Liver (tissue), 9 donors: ENCODE data around the gene AFTPH. TPM values are rescaled to one million over a fixed set of nuclear protein-coding genes. Genes with fewer than 3 reads are reported as not detected.

Source experiments
- DNase-seq: peaks from one replicate; pipeline ENCODE4 v3.0.0-alpha.2; 2017; ENCODE audit warnings: low spot score
- H3K27ac ChIP-seq, 2 donors: one replicate each; pipeline ENCODE4 v1.7.0; 2013; ENCODE audit warnings: inconsistent platforms in 2 of 2, low read length in 2 of 2, control low read depth in 1 of 2, low read depth in 1 of 2, mild to moderate bottlenecking in 1 of 2
- H3K27me3 ChIP-seq, 4 donors: one replicate each; pipeline versions ENCODE4 v1.6.1 to v1.7.0; 2013; ENCODE audit warnings: low read length in 3 of 4, inconsistent platforms in 1 of 4, mild to moderate bottlenecking in 1 of 4, moderate library complexity in 1 of 4; ENCODE audit not compliant: control insufficient read depth in 4 of 4, insufficient read depth in 4 of 4
- H3K36me3 ChIP-seq, 4 donors: one replicate each; pipeline versions ENCODE4 v1.6.1 to v1.7.0; 2013; ENCODE audit warnings: low read length in 3 of 4, mild to moderate bottlenecking in 3 of 4, low read depth in 1 of 4, moderate library complexity in 1 of 4; ENCODE audit not compliant: control insufficient read depth in 4 of 4, insufficient read depth in 3 of 4
- H3K4me1 ChIP-seq, 4 donors: one replicate each; pipeline versions ENCODE4 v1.6.1 to v1.7.0; 2013; ENCODE audit warnings: low read length in 3 of 4, mild to moderate bottlenecking in 3 of 4, moderate library complexity in 1 of 4; ENCODE audit not compliant: control insufficient read depth in 4 of 4, insufficient read depth in 4 of 4
- H3K4me3 ChIP-seq, 3 donors: one replicate each; pipeline versions ENCODE4 v1.6.1 to v1.7.0; 2013; ENCODE audit warnings: low read length in 3 of 3, control low read depth in 1 of 3, low read depth in 1 of 3, mild to moderate bottlenecking in 1 of 3
- H3K9ac ChIP-seq, 2 donors: one replicate each; pipeline ENCODE4 v1.7.0; 2013; ENCODE audit warnings: low read length in 2 of 2, mild to moderate bottlenecking in 2 of 2, moderate library complexity in 2 of 2, control low read depth in 1 of 2, low read depth in 1 of 2
- H3K9me3 ChIP-seq, 4 donors: one replicate each; pipeline versions ENCODE4 v1.6.1 to v1.7.0; 2013; ENCODE audit warnings: low read length in 3 of 4; ENCODE audit not compliant: control insufficient read depth in 4 of 4
- EGR1 ChIP-seq, 2 donors: IDR thresholded peaks; 2 replicates each; pipeline ENCODE4 v1.6.1; 2016 to 2018; ENCODE audit warnings: antibody characterized with exemption in 2 of 2, low read depth in 2 of 2
- FOXA1 ChIP-seq: IDR thresholded peaks from 2 replicates; pipeline ENCODE4 v1.6.1; 2016; ENCODE audit warnings: antibody characterized with exemption
- FOXA2 ChIP-seq: IDR thresholded peaks from 2 replicates; pipeline ENCODE4 v1.6.1; 2016; ENCODE audit warnings: antibody characterized with exemption
- GABPA ChIP-seq, 2 donors: IDR thresholded peaks in 1 of 2; conservative IDR thresholded peaks in 1 of 2; 2 replicates each; pipeline ENCODE4 v1.6.1; 2016; ENCODE audit warnings: antibody characterized with exemption in 2 of 2, mild to moderate bottlenecking in 1 of 2, moderate library complexity in 1 of 2
- HNF4A ChIP-seq, 2 donors: conservative IDR thresholded peaks; 2 replicates each; pipeline ENCODE4 v1.6.1; 2016; ENCODE audit warnings: antibody characterized with exemption in 2 of 2, mild to moderate bottlenecking in 2 of 2
- HNF4G ChIP-seq: IDR thresholded peaks from 2 replicates; pipeline ENCODE4 v1.6.1; 2016; ENCODE audit warnings: antibody characterized with exemption
- JUND ChIP-seq, 2 donors: IDR thresholded peaks; 2 replicates each; pipeline ENCODE4 v1.6.1; 2016; ENCODE audit warnings: antibody characterized with exemption in 2 of 2
- RAD21 ChIP-seq, 2 donors: IDR thresholded peaks; 2 replicates each; pipeline ENCODE4 v1.6.1; 2016; ENCODE audit warnings: antibody characterized with exemption in 2 of 2, mild to moderate bottlenecking in 2 of 2
- RXRA ChIP-seq, 2 donors: IDR thresholded peaks; 2 replicates each; pipeline ENCODE4 v1.6.1; 2017 to 2018; ENCODE audit warnings: antibody characterized with exemption in 2 of 2, mild to moderate bottlenecking in 1 of 2
- SP1 ChIP-seq: IDR thresholded peaks from 2 replicates; pipeline ENCODE4 v1.6.1; 2018; ENCODE audit warnings: antibody characterized with exemption, mild to moderate bottlenecking
- TAF1 ChIP-seq: conservative IDR thresholded peaks from 2 replicates; pipeline ENCODE4 v1.6.1; 2016; ENCODE audit warnings: antibody characterized with exemption, mild to moderate bottlenecking
- WGBS: extraction: QIAGEN DNeasy Blood & Tissue Kit; methylation state at CpG from one replicate; pipeline ENCODE4 v1.1.7; 2013; 5-methylcytosine and 5-hydroxymethylcytosine counted together
- polyA plus RNA-seq, 2 donors: library from polyadenylated mRNA; stranded (reverse) in 1 of 2; unstranded in 1 of 2; fragments of 200-250 nt in 1 of 2; fragments of >200 nt in 1 of 2; fragmentation: Nextera tagmentation in 1 of 2; extraction: Ambion mirVana in 1 of 2; gene quantifications; one replicate each; pipeline versions ENCODE4 v1.2.1 to v1.2.3, GENCODE V29; 2013 to 2015
- total RNA-seq, 2 donors: library from RNA; depleted of rRNA; stranded (reverse); fragments of >200 nt; gene quantifications; one replicate each; pipeline ENCODE4 v1.2.3, GENCODE V29; 2014
- TF ChIP-seq, protein P1 (sequence below): IDR thresholded peaks from 2 replicates; pipeline ENCODE4 v1.6.1; 2016; ENCODE audit warnings: antibody characterized with exemption
- TF ChIP-seq, protein P2 (sequence below): IDR thresholded peaks from 2 replicates; pipeline ENCODE4 v1.6.1; 2016; ENCODE audit warnings: antibody characterized with exemption
- TF ChIP-seq, protein P3 (sequence below): IDR thresholded peaks from 2 replicates; pipeline ENCODE4 v1.6.1; 2016; ENCODE audit warnings: antibody characterized with exemption, mild to moderate bottlenecking
- TF ChIP-seq, protein P4 (sequence below): fragments of 150-350 bp; IDR thresholded peaks from 2 replicates; pipeline ENCODE4 v1.5.1; 2017; ENCODE audit warnings: improper control_type of control experiment, low read depth, low read length; ENCODE audit not compliant: missing input control
- TF ChIP-seq, protein P5 (sequence below): IDR thresholded peaks from 2 replicates; pipeline ENCODE4 v1.6.1; 2016; ENCODE audit warnings: antibody characterized with exemption
- donor health status: healthy.
- donor health status: healthy.
- donor health status: healthy.
- donor health status: healthy.
- donor health status: healthy.

AFTPH gene
- total and polyA plus RNA-seq, 4 donors, result 10.5 to 27.9 (median 20.6) TPM

DNA sequence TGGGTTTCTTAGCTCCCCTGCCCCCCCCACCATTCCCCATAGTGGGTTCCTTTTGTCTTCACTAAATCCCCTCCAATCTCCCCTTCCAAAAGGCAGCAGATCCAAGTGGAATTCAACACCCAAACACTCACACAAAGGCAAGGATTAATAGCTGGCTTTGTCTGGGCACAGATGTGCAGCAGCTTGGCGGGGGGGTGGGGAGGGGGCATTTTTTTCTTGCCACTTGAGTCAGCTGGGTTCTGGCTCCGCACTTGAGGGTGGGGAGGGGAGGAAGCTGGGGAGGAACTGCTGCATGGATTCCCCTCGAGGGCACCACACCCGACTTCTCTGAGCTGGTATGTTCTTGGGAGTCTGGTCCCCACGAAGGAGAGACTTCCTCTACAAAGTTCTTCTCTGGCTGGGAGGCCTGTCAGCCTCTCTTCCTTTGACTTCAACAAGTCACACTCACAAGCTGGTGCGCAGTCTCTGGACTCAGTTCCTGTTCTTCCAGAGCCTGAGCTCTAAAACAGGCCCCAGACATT, 93.6 kb downstream of the AFTPH start:
- H3K4me1 ChIP-seq, result no peaks in the 10 kb centered on the region
- WGBS, result 79% methylated on average over 6 of the region's 6 CpGs
- no peaks in the 10 kb centered on the region for H3K9me3 ChIP-seq
- TF ChIP-seq FOXA2 (no peak), RAD21 (IDR thresholded peaks at IDR 0.05) (no peak), TAF1 (no peak), HNF4G (no peak), HNF4A (conservative IDR thresholded peaks at IDR 0.05) (no peak), RXRA (IDR thresholded peaks at IDR 0.05) (no peak), SP1 (no peak), FOXA1 (no peak), JUND (IDR thresholded peaks at IDR 0.05) (no peak), EGR1 (IDR thresholded peaks at IDR 0.05; ENCODE audit: low read depth in 2 of 2) (no peak), GABPA (IDR thresholded peaks at IDR 0.05 in 1 of 2, conservative IDR thresholded peaks at IDR 0.05 in 1 of 2) (no peak)
- TF ChIP-seq, protein P1, sequence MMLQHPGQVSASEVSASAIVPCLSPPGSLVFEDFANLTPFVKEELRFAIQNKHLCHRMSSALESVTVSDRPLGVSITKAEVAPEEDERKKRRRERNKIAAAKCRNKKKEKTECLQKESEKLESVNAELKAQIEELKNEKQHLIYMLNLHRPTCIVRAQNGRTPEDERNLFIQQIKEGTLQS, result no peak
- TF ChIP-seq, protein P2, sequence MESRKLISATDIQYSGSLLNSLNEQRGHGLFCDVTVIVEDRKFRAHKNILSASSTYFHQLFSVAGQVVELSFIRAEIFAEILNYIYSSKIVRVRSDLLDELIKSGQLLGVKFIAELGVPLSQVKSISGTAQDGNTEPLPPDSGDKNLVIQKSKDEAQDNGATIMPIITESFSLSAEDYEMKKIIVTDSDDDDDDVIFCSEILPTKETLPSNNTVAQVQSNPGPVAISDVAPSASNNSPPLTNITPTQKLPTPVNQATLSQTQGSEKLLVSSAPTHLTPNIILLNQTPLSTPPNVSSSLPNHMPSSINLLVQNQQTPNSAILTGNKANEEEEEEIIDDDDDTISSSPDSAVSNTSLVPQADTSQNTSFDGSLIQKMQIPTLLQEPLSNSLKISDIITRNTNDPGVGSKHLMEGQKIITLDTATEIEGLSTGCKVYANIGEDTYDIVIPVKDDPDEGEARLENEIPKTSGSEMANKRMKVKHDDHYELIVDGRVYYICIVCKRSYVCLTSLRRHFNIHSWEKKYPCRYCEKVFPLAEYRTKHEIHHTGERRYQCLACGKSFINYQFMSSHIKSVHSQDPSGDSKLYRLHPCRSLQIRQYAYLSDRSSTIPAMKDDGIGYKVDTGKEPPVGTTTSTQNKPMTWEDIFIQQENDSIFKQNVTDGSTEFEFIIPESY, result no peak
- TF ChIP-seq, protein P3, sequence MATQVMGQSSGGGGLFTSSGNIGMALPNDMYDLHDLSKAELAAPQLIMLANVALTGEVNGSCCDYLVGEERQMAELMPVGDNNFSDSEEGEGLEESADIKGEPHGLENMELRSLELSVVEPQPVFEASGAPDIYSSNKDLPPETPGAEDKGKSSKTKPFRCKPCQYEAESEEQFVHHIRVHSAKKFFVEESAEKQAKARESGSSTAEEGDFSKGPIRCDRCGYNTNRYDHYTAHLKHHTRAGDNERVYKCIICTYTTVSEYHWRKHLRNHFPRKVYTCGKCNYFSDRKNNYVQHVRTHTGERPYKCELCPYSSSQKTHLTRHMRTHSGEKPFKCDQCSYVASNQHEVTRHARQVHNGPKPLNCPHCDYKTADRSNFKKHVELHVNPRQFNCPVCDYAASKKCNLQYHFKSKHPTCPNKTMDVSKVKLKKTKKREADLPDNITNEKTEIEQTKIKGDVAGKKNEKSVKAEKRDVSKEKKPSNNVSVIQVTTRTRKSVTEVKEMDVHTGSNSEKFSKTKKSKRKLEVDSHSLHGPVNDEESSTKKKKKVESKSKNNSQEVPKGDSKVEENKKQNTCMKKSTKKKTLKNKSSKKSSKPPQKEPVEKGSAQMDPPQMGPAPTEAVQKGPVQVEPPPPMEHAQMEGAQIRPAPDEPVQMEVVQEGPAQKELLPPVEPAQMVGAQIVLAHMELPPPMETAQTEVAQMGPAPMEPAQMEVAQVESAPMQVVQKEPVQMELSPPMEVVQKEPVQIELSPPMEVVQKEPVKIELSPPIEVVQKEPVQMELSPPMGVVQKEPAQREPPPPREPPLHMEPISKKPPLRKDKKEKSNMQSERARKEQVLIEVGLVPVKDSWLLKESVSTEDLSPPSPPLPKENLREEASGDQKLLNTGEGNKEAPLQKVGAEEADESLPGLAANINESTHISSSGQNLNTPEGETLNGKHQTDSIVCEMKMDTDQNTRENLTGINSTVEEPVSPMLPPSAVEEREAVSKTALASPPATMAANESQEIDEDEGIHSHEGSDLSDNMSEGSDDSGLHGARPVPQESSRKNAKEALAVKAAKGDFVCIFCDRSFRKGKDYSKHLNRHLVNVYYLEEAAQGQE, result no peak
- TF ChIP-seq, protein P4, sequence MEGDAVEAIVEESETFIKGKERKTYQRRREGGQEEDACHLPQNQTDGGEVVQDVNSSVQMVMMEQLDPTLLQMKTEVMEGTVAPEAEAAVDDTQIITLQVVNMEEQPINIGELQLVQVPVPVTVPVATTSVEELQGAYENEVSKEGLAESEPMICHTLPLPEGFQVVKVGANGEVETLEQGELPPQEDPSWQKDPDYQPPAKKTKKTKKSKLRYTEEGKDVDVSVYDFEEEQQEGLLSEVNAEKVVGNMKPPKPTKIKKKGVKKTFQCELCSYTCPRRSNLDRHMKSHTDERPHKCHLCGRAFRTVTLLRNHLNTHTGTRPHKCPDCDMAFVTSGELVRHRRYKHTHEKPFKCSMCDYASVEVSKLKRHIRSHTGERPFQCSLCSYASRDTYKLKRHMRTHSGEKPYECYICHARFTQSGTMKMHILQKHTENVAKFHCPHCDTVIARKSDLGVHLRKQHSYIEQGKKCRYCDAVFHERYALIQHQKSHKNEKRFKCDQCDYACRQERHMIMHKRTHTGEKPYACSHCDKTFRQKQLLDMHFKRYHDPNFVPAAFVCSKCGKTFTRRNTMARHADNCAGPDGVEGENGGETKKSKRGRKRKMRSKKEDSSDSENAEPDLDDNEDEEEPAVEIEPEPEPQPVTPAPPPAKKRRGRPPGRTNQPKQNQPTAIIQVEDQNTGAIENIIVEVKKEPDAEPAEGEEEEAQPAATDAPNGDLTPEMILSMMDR, result no peak
- H3K36me3 ChIP-seq, result no peaks in the 10 kb centered on the region
- H3K27me3 ChIP-seq, result no peaks in the 10 kb centered on the region
- H3K4me3 ChIP-seq, result no peak overlapping the region
- H3K27ac ChIP-seq, result no peak overlapping the region
- H3K9ac ChIP-seq, result no peak overlapping the region
- no peak for DNase-seq

DNA sequence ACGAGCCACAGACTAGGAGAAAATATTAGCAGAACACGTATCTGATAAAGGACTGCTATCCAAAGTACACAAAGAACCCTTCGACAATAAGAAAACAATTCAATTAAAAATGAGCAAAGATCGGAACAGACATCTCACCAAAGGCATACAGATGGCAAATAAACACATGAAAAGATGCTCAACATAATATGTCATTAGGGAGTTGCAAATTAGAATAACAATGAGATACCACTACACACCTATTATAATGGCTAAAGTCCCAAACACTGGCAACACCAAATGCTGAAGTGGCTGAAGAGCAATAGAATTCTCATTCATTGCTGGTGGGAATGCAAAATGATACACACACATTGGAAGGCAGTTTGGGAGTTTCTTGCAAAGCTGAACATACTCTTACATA, 96.5 kb downstream of the AFTPH start:
- 69% methylated on average over 4 of the region's 4 CpGs for WGBS
- TF ChIP-seq, protein P2, result no peak
- TF ChIP-seq JUND (IDR thresholded peaks at IDR 0.05) (no peak), SP1 (no peak), FOXA2 (no peak), EGR1 (IDR thresholded peaks at IDR 0.05; ENCODE audit: low read depth in 2 of 2) (no peak), TAF1 (no peak), HNF4G (no peak)
- TF ChIP-seq, protein P4, result no peak
- TF ChIP-seq, protein P1, result no peak
- TF ChIP-seq, protein P5, sequence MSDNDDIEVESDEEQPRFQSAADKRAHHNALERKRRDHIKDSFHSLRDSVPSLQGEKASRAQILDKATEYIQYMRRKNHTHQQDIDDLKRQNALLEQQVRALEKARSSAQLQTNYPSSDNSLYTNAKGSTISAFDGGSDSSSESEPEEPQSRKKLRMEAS, result no peak
- H3K4me3 ChIP-seq, result no peak overlapping the region

More for the DNA sequence above, 96.5 kb downstream of the AFTPH start:
- Histone ChIP-seq H3K36me3 (no peaks in the 10 kb centered on the region), H3K9ac (no peak overlapping the region), H3K9me3 (no peaks in the 10 kb centered on the region), H3K4me1 (no peaks in the 10 kb centered on the region), H3K27me3 (no peaks in the 10 kb centered on the region), H3K27ac (no peak overlapping the region)
- no peak for DNase-seq
